H1 (cell line): Measurements from ENCODE around the gene PIEZO1. TPM values are rescaled to one million over a fixed set of nuclear protein-coding genes. Genes with fewer than 3 reads are reported as not detected.

ENCODE experiments used
- CTCF ChIA-PET: fragments of 300-600 bp; sonication (Branson Sonifier 250); formaldehyde crosslinking; loops from one replicate; lab custom pipeline; 2021; ENCODE audit not compliant: partially characterized antibody; lab: Charles Lee
- POLR2A ChIA-PET: fragments of 300-600 bp; sonication (Branson Sonifier 250); formaldehyde crosslinking; loops from one replicate; lab custom pipeline; 2021; ENCODE audit warnings: inconsistent platforms; ENCODE audit not compliant: partially characterized antibody; lab: Charles Lee
- DNase-seq, 2 experiments: peaks; one replicate each; pipeline versions ENCODE4 v3.0.0 to v3.0.0-alpha.2; 2010 to 2022; ENCODE audit warnings: low spot score in 2 of 2, low read depth in 1 of 2, mixed read lengths in 1 of 2
- FAIRE-seq: peaks from 2 replicates; lab custom pipeline; 2011; peaks lifted over from hg19 to GRCh38; lab: Jason Lieb, UNC
- H2AFZ ChIP-seq: 2 replicates; pipeline ENCODE4 v1.8.1; 2012; ENCODE audit warnings: low read length, inconsistent platforms
- H2AK5ac ChIP-seq: 2 replicates; pipeline ENCODE4 v1.6.1; 2013; ENCODE audit warnings: low read depth, low read length
- H2BK120ac ChIP-seq: replicated peaks from 2 replicates; pipeline ENCODE3; 2013; ENCODE audit warnings: low read depth, low read length, inconsistent platforms
- H2BK12ac ChIP-seq: 2 replicates; pipeline ENCODE4 v1.6.1; 2013; ENCODE audit warnings: low read depth, low read length
- H2BK15ac ChIP-seq: 2 replicates; pipeline ENCODE4 v1.6.1; 2013; ENCODE audit warnings: low read length
- H2BK20ac ChIP-seq: 2 replicates; pipeline ENCODE4 v1.6.1; 2013; ENCODE audit warnings: low read length
- H2BK5ac ChIP-seq: 2 replicates; pipeline ENCODE4 v1.6.1; 2013; ENCODE audit warnings: low read depth, low read length
- H3K14ac ChIP-seq: 2 replicates; pipeline ENCODE4 v1.6.1; 2013; ENCODE audit warnings: inconsistent platforms; ENCODE audit not compliant: insufficient read length
- H3K18ac ChIP-seq: 2 replicates; pipeline ENCODE4 v1.6.1; 2013; ENCODE audit warnings: low read length; ENCODE audit errors: extremely low read depth
- H3K23ac ChIP-seq: 2 replicates; pipeline ENCODE4 v1.6.1; 2013; ENCODE audit warnings: inconsistent platforms; ENCODE audit not compliant: insufficient read length
- H3K23me2 ChIP-seq: 2 replicates; pipeline ENCODE4 v1.6.1; 2013; ENCODE audit warnings: low read depth, low read length
- H3K27ac ChIP-seq: 2 replicates; pipeline ENCODE4 v1.6.1; 2011; ENCODE audit warnings: low read depth, low read length, inconsistent platforms
- H3K27me3 ChIP-seq, 4 experiments: replicated peaks in 1 of 4; 1 replicate in 1 of 4; 2 replicates in 3 of 4; pipeline versions ENCODE4 v1.6.1 to v1.8.1; 2011 to 2013; ENCODE audit warnings: low read length in 3 of 4, mild to moderate bottlenecking in 3 of 4, inconsistent platforms in 2 of 4, mixed read lengths in 2 of 4, moderate library complexity in 1 of 4; ENCODE audit not compliant: control insufficient read depth in 3 of 4, insufficient read depth in 3 of 4; ENCODE audit errors: extremely low read depth in 1 of 4
- H3K36me3 ChIP-seq, 4 experiments: 2 replicates each; pipeline versions ENCODE4 v1.6.1 to v1.8.1; 2011 to 2013; ENCODE audit warnings: mild to moderate bottlenecking in 4 of 4, low read length in 3 of 4, moderate library complexity in 2 of 4, control low read depth in 1 of 4, inconsistent platforms in 1 of 4; ENCODE audit not compliant: insufficient read depth in 4 of 4, control insufficient read depth in 2 of 4
- H3K4ac ChIP-seq: replicated peaks from 2 replicates; pipeline ENCODE3; 2013; ENCODE audit warnings: low read length, low read depth, mixed read lengths, inconsistent platforms; ENCODE audit not compliant: insufficient read length
- H3K4me1 ChIP-seq, 4 experiments: replicated peaks in 1 of 4; 1 replicate in 1 of 4; 2 replicates in 3 of 4; pipeline versions ENCODE4 v1.6.1 to v1.8.1; 2011 to 2013; ENCODE audit warnings: low read length in 3 of 4, inconsistent platforms in 2 of 4, mixed read lengths in 1 of 4; ENCODE audit not compliant: insufficient read depth in 4 of 4, control insufficient read depth in 3 of 4
- H3K4me2 ChIP-seq, 2 experiments: 2 replicates each; pipeline versions ENCODE4 v1.6.1 to v1.8.1; 2011 to 2013; ENCODE audit warnings: low read depth in 2 of 2, low read length in 2 of 2, control low read depth in 1 of 2, inconsistent platforms in 1 of 2, mild to moderate bottlenecking in 1 of 2; ENCODE audit not compliant: insufficient read depth in 1 of 2
- H3K4me3 ChIP-seq, 4 experiments: fragments of 200-600, 300-600 bp in 1 of 4; sonication (generic), shearing (Covaris generic), sonication (Bioruptor Twin) in 1 of 4; 2 replicates each; pipeline versions ENCODE4 v1.5.1 to v1.8.1; 2011 to 2016; ENCODE audit warnings: low read length in 4 of 4, low read depth in 3 of 4, control low read depth in 2 of 4, inconsistent platforms in 2 of 4, mild to moderate bottlenecking in 2 of 4, mixed read lengths in 1 of 4, moderate library complexity in 1 of 4; ENCODE audit not compliant: insufficient read depth in 2 of 4; ENCODE audit errors: extremely low read depth in 1 of 4
- H3K56ac ChIP-seq: replicated peaks from 2 replicates; pipeline ENCODE3; 2013; ENCODE audit warnings: low read depth, mild to moderate bottlenecking, mixed read lengths, low read length, inconsistent platforms; ENCODE audit not compliant: insufficient read length
- H3K79me1 ChIP-seq: 2 replicates; pipeline ENCODE4 v1.6.1; 2013; ENCODE audit warnings: low read depth, low read length, control low read depth
- H3K79me2 ChIP-seq, 2 experiments: 2 replicates each; pipeline versions ENCODE4 v1.6.1 to v1.8.1; 2012 to 2013; ENCODE audit warnings: low read length in 2 of 2, mild to moderate bottlenecking in 2 of 2, inconsistent platforms in 1 of 2; ENCODE audit not compliant: insufficient read depth in 2 of 2, control insufficient read depth in 1 of 2
- H3K9ac ChIP-seq, 4 experiments: replicated peaks in 1 of 4; 1 replicate in 1 of 4; 2 replicates in 3 of 4; pipeline versions ENCODE4 v1.6.1 to v1.8.1; 2011 to 2013; ENCODE audit warnings: low read depth in 3 of 4, low read length in 3 of 4, control low read depth in 2 of 4, mild to moderate bottlenecking in 2 of 4, moderate library complexity in 2 of 4, inconsistent platforms in 1 of 4; ENCODE audit errors: extremely low read depth in 1 of 4
- H3K9me3 ChIP-seq, 2 experiments: 2 replicates each; pipeline versions ENCODE4 v1.6.1 to v1.8.1; 2012 to 2013; ENCODE audit warnings: mild to moderate bottlenecking in 2 of 2, moderate library complexity in 2 of 2, control low read depth in 1 of 2, inconsistent platforms in 1 of 2, low read depth in 1 of 2, low read length in 1 of 2, mixed read lengths in 1 of 2; ENCODE audit not compliant: insufficient read depth in 2 of 2
- H4K20me1 ChIP-seq, 2 experiments: replicated peaks in 1 of 2; 2 replicates each; pipeline versions ENCODE3 to v1.8.1; 2011 to 2013; ENCODE audit warnings: inconsistent platforms in 2 of 2, low read length in 2 of 2, mild to moderate bottlenecking in 1 of 2; ENCODE audit not compliant: insufficient read depth in 2 of 2, control insufficient read depth in 1 of 2
- H4K5ac ChIP-seq: 2 replicates; pipeline ENCODE4 v1.6.1; 2013; ENCODE audit warnings: low read length, low read depth, mixed read lengths, inconsistent platforms; ENCODE audit not compliant: insufficient read length
- H4K8ac ChIP-seq: 2 replicates; pipeline ENCODE4 v1.8.0; 2013; ENCODE audit warnings: mild to moderate bottlenecking, moderate library complexity, low read length, inconsistent platforms; ENCODE audit not compliant: insufficient read depth; ENCODE audit errors: extremely low read depth
- H4K91ac ChIP-seq: replicated peaks from 2 replicates; pipeline ENCODE3; 2013; ENCODE audit warnings: low read length, mixed read lengths, inconsistent platforms; ENCODE audit not compliant: insufficient read length
- CREB1 ChIP-seq: IDR thresholded peaks from 2 replicates; pipeline ENCODE4 v1.6.1; 2012; ENCODE audit warnings: inconsistent platforms
- WGBS, 2 experiments: shearing (Covaris generic) in 1 of 2; methylation state at CpG; one replicate each; pipeline versions ENCODE4 v1.1.6 to v1.1.7; 2013 to 2015; ENCODE audit warnings: low lambda C conversion rate in 2 of 2, mixed read lengths in 2 of 2, inconsistent platforms in 1 of 2, low coverage in 1 of 2, missing lambda C conversion rate in 1 of 2; ENCODE audit not compliant: insufficient replicate concordance in 2 of 2, insufficient coverage in 1 of 2, insufficient read length in 1 of 2; ENCODE audit errors: extremely low coverage in 1 of 2, missing lambda C conversion rate in 1 of 2; 5-methylcytosine and 5-hydroxymethylcytosine counted together
- polyA plus RNA-seq, 7 experiments: library from polyadenylated mRNA; depleted of rRNA in 3 of 7; stranded (reverse) in 5 of 7; unstranded in 2 of 7; fragments of >200 nt in 5 of 7; fragments of 200-250 nt in 2 of 7; gene quantifications; 1 replicate in 5 of 7; 2 replicates in 1 of 7; 4 replicates in 1 of 7; pipeline versions ENCODE4 v1.2.1 to v1.2.3, GENCODE V29; 2011 to 2013; ENCODE audit warnings: missing spikeins in 2 of 7, mixed read lengths in 2 of 7
- total RNA-seq: library from RNA; stranded (reverse); fragmentation: NEBNext Ultra II Directional; extraction: Animal tissue kit (Norgen Biotek cat#: 25700); gene quantifications from 2 replicates; pipeline ENCODE4 v1.2.1, GENCODE V29; 2021
- TF ChIP-seq, protein P1 (sequence below): IDR thresholded peaks from 2 replicates; pipeline ENCODE4 v1.6.1; 2012; ENCODE audit warnings: low read length, inconsistent platforms

The PIEZO1 gene
- total and polyA plus RNA-seq, 2 of the 8 experiments (the other 6 are each of a cell fraction or from before 2014, with no cell fraction given): 42.3 to 67.5 TPM

DNA sequence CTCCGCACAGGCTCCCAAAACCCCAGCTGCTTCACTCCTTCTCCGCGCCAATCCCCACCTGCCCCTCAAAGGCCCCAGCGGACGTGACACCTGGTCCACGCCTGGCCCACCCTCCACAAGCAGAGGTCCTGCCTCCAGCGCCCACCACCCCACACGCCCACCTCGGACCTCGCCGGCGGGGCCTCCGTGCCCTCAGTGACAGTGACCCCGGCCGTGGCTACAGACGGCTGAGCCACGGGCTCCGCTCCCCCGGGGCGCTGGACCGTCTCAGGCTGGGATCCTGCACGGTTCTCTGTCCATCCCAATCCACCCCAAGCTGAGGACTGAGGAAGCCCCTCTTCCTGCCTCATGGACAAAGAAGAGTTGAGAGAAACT, 25.1 kb downstream of the PIEZO1 start:
- H3K9ac ChIP-seq: no peak overlapping the region
- no peak overlapping the region for H2BK20ac ChIP-seq
- peaks cover 0 to 11% of the 10 kb centered on the region in 2 experiments for H4K20me1 ChIP-seq
- no peak overlapping the region for H2BK5ac ChIP-seq
- no peak overlapping the region for H3K27ac ChIP-seq
- no peaks in the 10 kb centered on the region for H3K9me3 ChIP-seq
- H2AFZ ChIP-seq: no peak overlapping the region
- H2BK12ac ChIP-seq: no peak overlapping the region
- no peaks in the 10 kb centered on the region for H3K23me2 ChIP-seq
- H2BK120ac ChIP-seq: no peak overlapping the region
- no peak overlapping the region for H3K18ac ChIP-seq
- POLR2A ChIA-PET: interaction anchor here (1.0 to 2.2 kb wide), 6 partner anchors 11 to 47 kb away, joined by 3 to 8 read pairs (median 4); no protein-coding TSS in a partner anchor
- no peak overlapping the region for H4K8ac ChIP-seq
- no peaks in the 10 kb centered on the region for H3K27me3 ChIP-seq
- 97% methylated on average over 20 of the region's 22 CpGs; no CpG with 5 or more reads in 1 of the 2 experiments for WGBS, 2 experiments
- H2AK5ac ChIP-seq: no peak overlapping the region
- DNase-seq: no peak
- H2BK15ac ChIP-seq: no peak overlapping the region
- peaks cover 4 to 33% (median 28%) of the 10 kb centered on the region in 4 experiments for H3K4me1 ChIP-seq
- H3K4me2 ChIP-seq: no peak overlapping the region
- no peaks in the 10 kb centered on the region for H3K36me3 ChIP-seq
- no peak overlapping the region for H3K4me3 ChIP-seq
- H4K91ac ChIP-seq: no peak overlapping the region
- H4K5ac ChIP-seq: no peak overlapping the region
- peaks cover 5% of the 10 kb centered on the region for H3K79me1 ChIP-seq
- no peak overlapping the region for H3K4ac ChIP-seq
- no peak overlapping the region for H3K56ac ChIP-seq
- H3K23ac ChIP-seq: no peak overlapping the region
- H3K14ac ChIP-seq: no peak overlapping the region
- H3K79me2 ChIP-seq: no peaks in the 10 kb centered on the region; a peak in 1 of 4 replicates
- CTCF ChIA-PET: interaction anchor here (1.0 to 25.0 kb wide), 9 partner anchors 8 to 87 kb away, joined by 3 to 251 read pairs (median 4); no protein-coding TSS in a partner anchor
- no peak for FAIRE-seq
- TF ChIP-seq CREB1: no peak
- TF ChIP-seq, protein P1, sequence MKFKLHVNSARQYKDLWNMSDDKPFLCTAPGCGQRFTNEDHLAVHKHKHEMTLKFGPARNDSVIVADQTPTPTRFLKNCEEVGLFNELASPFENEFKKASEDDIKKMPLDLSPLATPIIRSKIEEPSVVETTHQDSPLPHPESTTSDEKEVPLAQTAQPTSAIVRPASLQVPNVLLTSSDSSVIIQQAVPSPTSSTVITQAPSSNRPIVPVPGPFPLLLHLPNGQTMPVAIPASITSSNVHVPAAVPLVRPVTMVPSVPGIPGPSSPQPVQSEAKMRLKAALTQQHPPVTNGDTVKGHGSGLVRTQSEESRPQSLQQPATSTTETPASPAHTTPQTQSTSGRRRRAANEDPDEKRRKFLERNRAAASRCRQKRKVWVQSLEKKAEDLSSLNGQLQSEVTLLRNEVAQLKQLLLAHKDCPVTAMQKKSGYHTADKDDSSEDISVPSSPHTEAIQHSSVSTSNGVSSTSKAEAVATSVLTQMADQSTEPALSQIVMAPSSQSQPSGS: no peak
